ENCODE measurements around the gene C12orf57.

The C12orf57 gene

DNA sequence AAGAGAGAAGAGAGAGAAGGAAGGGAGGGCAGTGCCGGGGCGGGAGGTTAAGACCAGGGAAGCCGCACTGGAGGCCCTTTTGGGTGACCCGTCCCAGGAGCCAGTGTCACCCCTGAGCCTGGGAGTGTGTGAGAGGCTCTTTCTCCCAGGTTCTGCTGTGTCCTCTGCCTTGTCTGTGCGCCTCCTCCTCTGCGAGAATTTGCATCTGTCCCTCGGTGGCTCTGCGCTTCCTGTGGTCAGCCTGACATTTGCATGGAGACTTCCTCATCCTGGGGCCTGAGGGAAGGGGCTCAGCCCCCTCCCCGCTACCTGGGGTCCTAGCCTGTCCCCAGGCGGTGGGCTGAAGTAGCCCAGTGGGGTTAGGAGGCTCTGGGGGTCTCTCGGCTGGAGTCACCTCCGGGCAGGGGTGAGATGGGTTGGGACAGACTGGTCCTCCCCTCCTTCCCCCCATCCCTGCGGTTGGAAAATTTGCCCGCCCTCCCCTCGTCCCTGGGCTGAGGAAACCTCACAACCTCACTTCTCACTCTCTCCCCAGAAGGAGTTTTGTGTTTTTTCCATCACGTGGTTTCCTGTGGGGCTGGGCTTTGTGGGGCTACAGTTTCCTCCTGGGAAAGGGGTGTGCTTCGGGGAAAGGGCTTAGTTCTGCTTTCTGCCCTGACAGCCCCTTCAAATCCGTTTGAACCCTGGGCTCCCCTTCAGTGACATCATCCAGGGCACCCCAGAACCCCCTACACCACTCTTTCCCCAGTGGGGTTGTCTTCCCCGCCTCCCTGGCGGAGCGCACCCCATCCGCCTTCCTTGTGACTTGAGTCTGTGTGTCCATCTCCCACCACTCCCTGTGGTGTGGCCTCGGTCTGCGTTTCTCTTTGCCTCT, 9.9 kb downstream of the C12orf57 start:
- no peak for DNase-seq (ENCODE audit: low read depth)

GRCh38 chr12:6954316-6955107, 10.7 kb downstream of the C12orf57 start:
- no peak for DNase-seq (ENCODE audit: low read depth)

DNA sequence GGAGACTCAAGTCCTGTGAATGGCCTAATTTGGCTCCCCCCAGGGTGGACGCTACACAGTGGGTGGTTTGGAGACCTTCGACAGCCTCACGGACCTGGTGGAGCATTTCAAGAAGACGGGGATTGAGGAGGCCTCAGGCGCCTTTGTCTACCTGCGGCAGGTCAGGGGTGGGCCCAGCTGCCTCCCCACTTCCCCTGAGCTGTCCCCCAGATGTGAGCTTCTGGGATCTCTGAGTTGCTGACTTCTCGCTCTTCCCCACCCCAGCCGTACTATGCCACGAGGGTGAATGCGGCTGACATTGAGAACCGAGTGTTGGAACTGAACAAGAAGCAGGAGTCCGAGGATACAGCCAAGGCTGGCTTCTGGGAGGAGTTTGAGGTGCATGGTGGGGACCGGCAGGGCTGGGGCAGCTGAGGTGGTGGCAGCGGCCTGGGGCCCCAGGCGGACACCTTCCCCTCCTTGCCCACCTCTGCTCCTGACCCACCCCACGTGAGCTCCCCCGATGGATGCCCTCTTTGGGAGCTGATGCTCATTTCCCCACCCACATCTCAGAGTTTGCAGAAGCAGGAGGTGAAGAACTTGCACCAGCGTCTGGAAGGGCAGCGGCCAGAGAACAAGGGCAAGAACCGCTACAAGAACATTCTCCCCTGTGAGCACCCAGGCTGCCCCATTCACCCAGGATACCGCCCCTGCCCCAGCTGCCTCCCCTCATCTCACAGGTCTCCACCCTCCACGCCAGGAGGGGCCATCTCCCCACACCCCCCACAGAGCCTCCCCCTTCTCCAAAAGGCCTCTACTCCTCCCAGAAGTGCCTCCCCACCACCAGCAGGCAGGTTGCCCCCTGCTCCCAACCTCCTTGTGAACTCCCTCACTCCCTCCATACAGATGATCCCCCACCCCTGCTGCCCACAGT, 11.5 kb downstream of the C12orf57 start:
- no peak for DNase-seq (ENCODE audit: low read depth)

DNA sequence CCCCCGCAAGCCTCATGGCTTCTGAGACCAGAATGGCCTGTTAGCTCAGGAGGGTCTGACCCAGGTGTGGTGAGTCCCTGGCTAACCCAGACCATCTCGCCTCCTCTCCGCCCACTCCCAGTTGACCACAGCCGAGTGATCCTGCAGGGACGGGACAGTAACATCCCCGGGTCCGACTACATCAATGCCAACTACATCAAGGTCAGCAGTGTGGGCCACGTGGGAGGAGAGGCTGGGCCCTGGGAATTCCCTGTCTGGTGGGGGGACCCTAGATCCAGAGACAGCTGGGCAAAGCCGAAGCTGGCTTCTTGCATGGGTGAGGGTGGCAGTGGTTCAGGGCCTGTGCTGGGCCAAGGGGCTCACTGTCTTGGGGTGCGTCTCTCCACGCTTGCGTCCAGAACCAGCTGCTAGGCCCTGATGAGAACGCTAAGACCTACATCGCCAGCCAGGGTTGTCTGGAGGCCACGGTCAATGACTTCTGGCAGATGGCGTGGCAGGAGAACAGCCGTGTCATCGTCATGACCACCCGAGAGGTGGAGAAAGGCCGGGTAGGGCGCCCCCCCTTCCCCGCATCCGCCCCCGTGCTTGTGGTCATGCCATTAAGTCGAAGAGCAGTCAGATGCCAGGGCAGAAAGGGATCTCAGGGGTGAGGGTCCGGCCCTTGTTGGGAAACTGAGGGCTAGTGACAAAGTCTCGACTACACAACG, 12.4 kb downstream of the C12orf57 start:
- DNase-seq (ENCODE audit: low read depth), result no peak

GRCh38 chr12:6957151-6957701, 13.4 kb downstream of the C12orf57 start:
- DNase-seq (ENCODE audit: low read depth), result no peak

DNA sequence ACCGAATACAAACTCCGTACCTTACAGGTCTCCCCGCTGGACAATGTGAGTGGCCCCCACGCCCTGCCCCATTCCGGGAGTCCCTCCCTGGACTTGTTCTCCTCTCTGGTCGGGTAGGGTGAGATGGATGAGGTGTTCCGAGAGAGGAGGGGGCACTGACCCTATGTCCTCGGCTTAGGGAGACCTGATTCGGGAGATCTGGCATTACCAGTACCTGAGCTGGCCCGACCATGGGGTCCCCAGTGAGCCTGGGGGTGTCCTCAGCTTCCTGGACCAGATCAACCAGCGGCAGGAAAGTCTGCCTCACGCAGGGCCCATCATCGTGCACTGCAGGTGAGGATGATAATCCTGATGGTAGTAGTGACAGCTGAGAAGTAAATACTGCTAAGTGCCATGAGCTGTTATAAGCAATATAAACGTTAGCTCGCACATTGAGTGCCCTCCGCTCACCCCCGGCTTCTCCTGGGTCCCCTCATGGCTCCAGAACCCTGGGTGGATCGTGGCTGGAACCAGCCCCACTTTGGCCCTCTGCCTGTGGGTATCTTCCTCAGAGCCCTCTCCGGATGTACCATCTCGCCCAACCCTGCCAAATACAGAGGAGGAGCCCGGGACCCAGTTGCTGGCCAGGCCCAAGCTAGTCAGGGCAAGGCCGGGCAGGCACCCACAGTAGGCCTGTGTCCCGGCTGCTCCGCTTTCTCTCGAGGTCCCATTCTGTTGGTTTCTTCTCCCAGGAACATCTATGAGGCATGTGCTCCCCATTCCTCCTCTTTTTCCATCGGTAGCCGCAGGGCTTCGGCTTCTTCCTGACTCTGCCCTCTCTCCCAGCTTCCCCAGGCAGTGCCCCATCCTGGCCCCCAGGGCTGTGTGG, 14.2 kb downstream of the C12orf57 start:
- DNase-seq (ENCODE audit: low read depth), result no peak

- no peak for DNase-seq (ENCODE audit: low read depth)
Measured at GRCh38 chr12:6958609-6959057, 14.8 kb downstream of the C12orf57 start.

DNA sequence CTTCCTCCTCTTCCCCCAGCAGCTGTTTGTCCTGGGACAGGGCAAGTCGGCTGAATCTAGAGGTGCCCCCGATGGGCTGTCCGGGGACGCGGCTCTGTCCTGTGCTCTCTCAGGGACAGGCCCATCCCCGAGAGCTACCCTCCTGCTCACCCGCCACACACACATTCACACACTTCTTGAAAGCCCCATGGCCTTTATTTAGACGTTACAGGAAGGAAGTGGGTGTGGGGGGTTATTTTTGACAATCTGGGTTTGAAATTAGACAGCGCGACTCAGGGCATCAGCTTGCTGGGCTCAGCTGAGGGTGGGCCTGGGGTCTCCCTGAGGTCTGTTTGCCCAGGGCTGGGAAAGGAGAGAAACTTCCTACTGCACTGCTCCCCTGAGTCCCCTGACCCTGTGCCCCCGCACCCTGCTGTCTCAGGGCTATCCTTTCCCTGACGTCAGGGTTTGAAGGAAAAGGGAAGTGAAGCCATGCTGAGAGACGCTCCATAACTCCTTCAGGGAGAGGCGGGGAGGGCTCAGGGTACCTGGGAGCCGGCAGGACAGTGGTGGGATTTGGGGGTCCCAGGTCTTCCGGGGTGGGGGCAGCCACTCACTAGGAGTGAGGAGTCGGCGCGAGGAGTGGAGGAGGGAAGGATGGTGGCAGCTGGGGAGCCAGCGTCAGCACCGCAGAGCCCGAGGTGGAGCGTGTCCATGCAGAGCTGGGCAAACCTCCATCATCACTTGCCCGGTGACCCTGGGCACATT, 15.4 kb downstream of the C12orf57 start:
- DNase-seq (ENCODE audit: low read depth), result no peak

GRCh38 chr12:6959805-6960592, 16.2 kb downstream of the C12orf57 start:
- DNase-seq (ENCODE audit: low read depth), result no peak

GRCh38 chr12:6960593-6961277, 16.9 kb downstream of the C12orf57 start:
- DNase-seq (ENCODE audit: low read depth), result no peak

DNA sequence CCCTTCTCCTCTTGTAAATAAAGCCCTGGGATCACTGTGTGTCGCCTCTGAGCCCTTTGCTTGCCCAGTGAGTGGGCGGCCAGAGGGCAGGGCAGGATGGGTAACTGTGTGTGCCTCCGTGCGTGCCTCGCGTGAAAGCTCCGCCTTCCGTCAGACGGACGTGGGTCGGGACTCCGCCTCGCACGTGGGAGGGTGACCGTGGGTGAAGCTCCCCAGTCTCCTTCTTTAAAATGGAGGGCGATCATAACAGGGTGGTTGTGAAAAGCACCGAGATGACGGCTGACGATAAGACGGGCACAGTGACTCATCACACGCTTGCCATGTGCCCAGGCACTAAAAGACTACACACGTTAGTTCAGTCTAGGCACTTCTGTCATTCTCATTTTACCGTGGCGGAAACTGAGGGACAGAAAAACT, 17.5 kb downstream of the C12orf57 start:
- no peak for DNase-seq (ENCODE audit: low read depth)

DNA sequence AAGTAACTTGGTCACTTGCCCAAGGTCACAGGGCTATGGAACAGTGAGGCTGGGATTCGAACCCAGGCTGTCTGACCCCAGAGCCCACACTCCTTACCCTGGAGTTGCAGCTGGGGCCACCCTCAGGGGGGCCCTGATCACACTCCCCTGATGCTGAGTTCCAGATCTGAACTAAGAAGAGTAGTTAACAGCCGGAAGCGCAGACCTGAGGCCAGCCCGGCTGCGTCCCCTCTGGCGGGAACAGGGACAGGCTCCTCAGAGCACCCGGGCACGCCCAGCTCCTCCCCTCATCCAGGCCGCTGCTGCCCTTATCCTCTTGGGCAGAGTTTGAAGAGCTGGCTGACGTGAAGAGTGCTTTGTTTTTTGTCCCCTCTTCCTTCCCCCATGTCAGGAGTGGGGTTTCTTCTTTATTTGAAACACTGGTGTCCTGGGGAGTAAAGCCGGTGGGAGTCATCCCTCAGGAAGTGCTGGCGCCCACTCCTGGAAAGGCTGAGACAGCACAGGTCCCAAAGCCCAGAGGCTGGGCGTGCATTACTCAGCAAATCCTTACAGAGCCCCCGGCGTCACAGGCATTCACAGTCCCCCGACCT, 18.0 kb downstream of the C12orf57 start:
- no peak for DNase-seq (ENCODE audit: low read depth)

GRCh38 chr12:6962285-6963015, 18.6 kb downstream of the C12orf57 start:
- no peak for DNase-seq (ENCODE audit: low read depth)

GRCh38 chr12:6963016-6963731, 19.4 kb downstream of the C12orf57 start:
- no peak for DNase-seq (ENCODE audit: low read depth)

GRCh38 chr12:6963791-6964413, 20.1 kb downstream of the C12orf57 start:
- DNase-seq (ENCODE audit: low read depth), result no peak

- no peak for DNase-seq (ENCODE audit: low read depth)
Measured at GRCh38 chr12:6964605-6965025, 20.8 kb downstream of the C12orf57 start.
